Measurements from ENCODE around the gene ANO8.

ANO8 gene

DNA sequence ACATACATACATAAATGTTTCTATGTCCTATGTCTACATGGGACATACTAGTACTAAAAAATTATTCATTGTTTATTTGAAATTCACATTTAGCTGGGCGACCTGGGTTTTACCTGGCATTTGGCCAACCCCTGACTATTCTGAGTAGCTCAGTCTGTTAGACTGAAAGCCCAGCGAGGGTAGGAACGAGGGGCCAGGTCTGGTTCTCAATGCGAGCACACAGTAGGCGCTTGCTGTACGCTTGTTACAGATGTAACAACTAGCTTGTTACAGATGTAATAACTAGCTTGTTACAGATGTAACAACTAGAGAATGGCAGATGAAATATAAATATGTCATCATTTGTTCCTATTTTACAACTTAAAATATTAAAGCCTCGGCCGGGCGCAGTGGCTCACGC lies 920 bp upstream of the ANO8 start:
- Mint-ChIP-seq H3K9me3 (no peaks in the 10 kb centered on the region), H3K27me3 (ENCODE audit: low read depth, poor library complexity) (peaks cover 12% of the 10 kb centered on the region), H3K27ac (no peak overlapping the region), H3K36me3 (ENCODE audit: low read depth) (peaks cover 23% of the 10 kb centered on the region), H3K4me3 (peak overlapping the region; percentile 96), H3K4me1 (peaks cover 56% of the 10 kb centered on the region)
- no peak for TF ChIP-seq CTCF (IDR thresholded peaks at IDR 0.05)
- DNase-seq = no peak

DNA sequence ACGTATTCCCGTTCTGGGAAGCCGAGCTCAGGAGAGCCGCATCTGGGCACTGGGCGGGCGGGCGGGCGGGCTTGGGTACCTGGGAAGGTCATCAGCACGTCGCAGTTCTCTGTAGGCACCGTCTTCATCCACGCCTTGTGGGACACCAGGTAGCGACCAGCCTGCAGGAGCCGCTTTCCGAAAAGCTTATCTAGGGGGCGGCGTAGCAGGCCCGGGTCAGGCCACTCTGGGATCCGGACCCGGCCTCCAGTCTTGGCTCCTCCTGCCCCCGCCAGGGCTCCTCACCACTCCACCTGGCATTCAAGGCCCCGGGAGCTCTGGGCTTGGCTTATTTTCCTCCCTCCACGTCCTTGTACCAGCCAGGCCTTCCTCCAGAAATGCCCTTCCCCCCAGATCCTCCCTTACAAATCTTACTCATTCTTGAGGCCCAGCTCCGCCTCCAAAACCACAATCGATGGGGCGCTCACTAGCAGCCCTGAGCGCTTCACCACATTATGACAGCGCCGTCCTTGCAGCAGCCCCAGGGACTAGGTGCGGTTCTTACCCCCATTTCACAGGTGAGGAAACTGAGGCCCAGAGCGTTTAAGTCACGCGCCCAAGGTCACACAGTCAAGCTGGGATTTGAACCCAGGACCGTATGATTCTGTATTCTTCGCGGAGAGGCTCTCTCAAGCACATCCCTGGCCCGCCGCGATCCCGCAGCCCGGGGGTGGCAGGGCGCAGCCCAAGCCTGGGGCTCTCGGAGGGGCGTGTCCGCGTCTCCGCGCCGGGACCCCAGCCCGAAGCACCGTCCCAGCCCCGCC lies 843 bp downstream of the ANO8 start:
- Mint-ChIP-seq H3K4me1 (peaks cover 49% of the 10 kb centered on the region), H3K9me3 (no peaks in the 10 kb centered on the region), H3K4me3 (peak overlapping the region; percentile 96), H3K27me3 (ENCODE audit: low read depth, poor library complexity) (peaks cover 24% of the 10 kb centered on the region), H3K36me3 (ENCODE audit: low read depth) (peaks cover 31% of the 10 kb centered on the region), H3K27ac (no peak overlapping the region)
- DNase-seq = no peak
- no peak for TF ChIP-seq CTCF (IDR thresholded peaks at IDR 0.05)

DNA sequence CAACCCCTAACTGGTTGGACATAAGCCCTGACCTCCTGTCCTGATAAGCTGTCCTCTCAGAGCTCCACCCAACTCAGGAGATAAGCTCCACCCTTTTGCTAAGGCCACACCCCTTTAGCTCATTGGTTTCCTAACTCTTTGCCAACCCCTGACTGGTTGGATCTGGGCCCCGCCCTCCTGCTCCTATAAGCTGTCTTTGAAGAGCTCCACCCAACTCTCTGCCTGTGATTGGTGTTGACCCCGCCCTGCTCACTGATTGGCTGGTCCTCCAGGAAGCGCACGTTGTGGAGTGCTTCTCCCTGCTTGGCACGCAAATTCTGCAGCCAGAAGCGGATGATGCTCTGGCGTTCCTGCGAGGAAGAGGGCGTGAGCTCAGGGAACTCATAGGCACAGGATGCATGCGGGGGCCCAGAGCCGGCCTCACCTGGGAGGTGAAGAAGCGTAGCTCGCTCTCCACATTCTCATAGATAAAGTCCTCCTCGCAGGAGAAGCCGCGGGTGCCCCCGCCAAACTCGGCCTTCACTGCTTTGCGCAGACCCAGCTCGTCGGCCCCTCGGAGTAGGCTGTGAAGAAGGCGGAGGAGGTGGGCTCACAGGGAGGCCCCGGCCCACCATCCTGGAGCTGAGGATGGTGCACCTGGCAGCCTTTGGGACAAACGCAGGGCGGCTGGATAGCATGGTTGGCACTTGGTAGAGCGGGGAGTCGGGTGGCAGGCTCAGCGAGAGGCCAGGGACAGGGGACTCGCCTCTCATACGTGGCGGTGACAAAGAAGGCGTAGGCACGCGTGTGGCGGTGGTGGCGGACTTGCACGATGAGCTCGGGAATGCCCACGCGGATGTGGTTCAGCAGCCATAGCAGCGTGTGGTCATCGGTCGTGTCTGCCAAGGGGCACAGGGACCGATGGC lies 1.7 kb downstream of the ANO8 start:
- TF ChIP-seq CTCF (IDR thresholded peaks at IDR 0.05) = no peak
- Mint-ChIP-seq H3K36me3 (ENCODE audit: low read depth) (peaks cover 31% of the 10 kb centered on the region), H3K9me3 (no peaks in the 10 kb centered on the region), H3K27ac (no peak overlapping the region), H3K4me1 (peaks cover 43% of the 10 kb centered on the region), H3K4me3 (peak overlapping the region; percentile 54), H3K27me3 (ENCODE audit: low read depth, poor library complexity) (peaks cover 24% of the 10 kb centered on the region)
- peak; percentile 59 for DNase-seq

GRCh38 chr19:17332360-17332676 lies 2.3 kb downstream of the ANO8 start:
- Mint-ChIP-seq H3K4me3 (no peak overlapping the region), H3K4me1 (peaks cover 43% of the 10 kb centered on the region), H3K27ac (no peak overlapping the region), H3K36me3 (ENCODE audit: low read depth) (peaks cover 31% of the 10 kb centered on the region), H3K27me3 (ENCODE audit: low read depth, poor library complexity) (peaks cover 28% of the 10 kb centered on the region), H3K9me3 (no peaks in the 10 kb centered on the region)
- no peak for TF ChIP-seq CTCF (IDR thresholded peaks at IDR 0.05)
- DNase-seq = no peak

DNA sequence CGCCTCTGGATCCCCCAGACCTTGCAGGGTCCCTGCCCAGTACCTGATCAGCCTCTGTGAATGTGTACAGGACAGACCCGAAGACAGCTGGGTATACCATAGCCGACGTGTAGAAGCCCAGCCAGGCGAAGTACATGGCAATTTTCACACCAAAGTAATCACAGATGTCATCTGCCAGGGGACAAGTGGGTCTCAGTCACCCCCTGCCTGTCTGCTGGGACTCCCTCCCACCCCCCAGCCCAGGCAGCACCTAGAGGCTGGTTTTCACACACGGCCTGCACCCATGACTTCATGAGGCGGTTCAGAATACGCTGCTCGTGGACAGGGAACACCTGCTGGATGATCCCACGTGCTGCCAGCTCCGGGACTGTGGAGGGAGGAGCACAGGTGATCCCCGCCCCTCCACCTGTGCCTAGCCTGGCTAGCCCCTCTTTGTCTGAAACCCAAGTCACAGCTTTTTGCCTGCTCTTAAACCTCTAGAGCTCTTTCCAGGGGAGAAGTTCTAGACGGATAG lies 3.6 kb downstream of the ANO8 start:
- no peak for TF ChIP-seq CTCF (IDR thresholded peaks at IDR 0.05)
- H3K4me1 Mint-ChIP-seq = peaks cover 47% of the 10 kb centered on the region
- no peak for DNase-seq
- H3K36me3 Mint-ChIP-seq (ENCODE audit: low read depth) = peaks cover 31% of the 10 kb centered on the region
- H3K27ac Mint-ChIP-seq = no peak overlapping the region
- H3K9me3 Mint-ChIP-seq = no peaks in the 10 kb centered on the region
- peak overlapping the region; percentile 12 for H3K4me3 Mint-ChIP-seq
- H3K27me3 Mint-ChIP-seq (ENCODE audit: low read depth, poor library complexity) = peaks cover 30% of the 10 kb centered on the region

All from nephron progenitor cell (in vitro differentiated cells).